ENCODE data around the gene RBFOX1.

The RBFOX1 gene

DNA sequence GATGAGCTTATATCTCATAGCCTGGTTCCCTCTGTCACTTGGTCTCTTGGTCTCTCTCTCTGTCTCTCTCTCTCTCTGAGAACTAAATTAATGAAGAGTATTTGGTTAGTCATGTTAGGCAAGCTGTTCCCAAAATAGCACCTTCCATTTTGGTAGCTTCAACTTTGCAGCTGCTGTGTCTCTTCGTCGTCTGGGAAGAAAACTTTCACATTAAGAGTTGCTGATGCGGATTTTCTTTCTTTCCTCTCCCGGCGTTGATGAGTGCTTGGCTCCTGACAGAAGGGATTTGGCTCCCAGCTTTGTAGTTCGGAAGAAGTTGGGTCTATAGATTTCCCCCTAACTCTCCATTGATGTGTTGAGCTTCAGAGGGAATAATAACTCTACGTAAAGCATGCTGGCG, at the start of gene RBFOX1:
RBFOX1 (plus strand) TSS at position 235 of the 400 bp plus-strand sequence.
- H3K4me1 Mint-ChIP-seq = no peaks in the 10 kb centered on the region
- no peaks in the 10 kb centered on the region for H3K36me3 Mint-ChIP-seq
- no peaks in the 10 kb centered on the region for H3K27me3 Mint-ChIP-seq
- H3K4me3 Mint-ChIP-seq = no peak within 1 kb of the TSS
- H3K27ac Mint-ChIP-seq = no peak within 1 kb of the TSS
- peaks cover 11% of the 10 kb centered on the region for H3K9me3 Mint-ChIP-seq

DNA sequence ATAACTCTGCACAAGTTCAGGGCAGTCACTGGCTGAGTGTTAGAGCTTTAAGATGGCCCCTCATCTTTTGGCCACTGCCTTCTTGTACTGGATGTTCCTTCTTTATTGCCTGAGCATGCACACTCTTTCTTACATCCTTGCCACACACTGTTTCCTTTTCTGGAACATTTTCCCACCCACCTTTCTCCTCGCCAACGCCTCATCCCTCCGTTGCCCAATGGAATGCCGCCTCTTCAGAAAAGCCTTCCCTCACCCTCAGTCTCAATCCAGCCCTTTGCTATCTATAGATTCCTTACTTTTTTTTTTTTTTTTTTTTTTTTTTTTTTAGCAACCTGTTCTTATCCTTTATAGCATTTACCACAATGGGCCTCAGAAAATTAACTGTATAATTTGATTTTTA, 47.9 kb upstream of the RBFOX1 start:
- H3K36me3 Mint-ChIP-seq = no peaks in the 10 kb centered on the region
- no peaks in the 10 kb centered on the region for H3K27me3 Mint-ChIP-seq
- no peak overlapping the region for H3K27ac Mint-ChIP-seq
- H3K9me3 Mint-ChIP-seq = no peaks in the 10 kb centered on the region
- no peaks in the 10 kb centered on the region for H3K4me1 Mint-ChIP-seq
- no peak overlapping the region for H3K4me3 Mint-ChIP-seq

DNA sequence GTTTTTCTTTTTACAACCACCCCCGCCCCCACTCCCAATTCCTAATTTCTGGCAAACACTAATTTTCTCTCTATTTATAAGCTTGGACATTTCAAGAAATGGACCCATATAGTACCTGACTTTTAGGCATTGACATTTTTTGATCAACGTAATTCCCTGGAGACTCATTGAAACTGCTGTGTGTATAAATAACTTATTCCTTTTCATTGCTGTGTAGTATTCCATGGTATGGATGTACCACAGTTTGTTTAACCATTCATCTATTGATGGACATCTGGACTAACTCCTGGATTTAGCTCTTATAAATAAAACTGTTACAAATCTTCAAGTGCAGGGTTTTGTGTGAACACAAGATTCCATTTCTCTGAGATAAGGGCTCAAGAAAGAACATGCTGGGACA, 47.1 kb upstream of the RBFOX1 start:
- Mint-ChIP-seq H3K9me3 (no peaks in the 10 kb centered on the region), H3K27me3 (no peaks in the 10 kb centered on the region), H3K4me3 (no peak overlapping the region), H3K36me3 (no peaks in the 10 kb centered on the region), H3K27ac (no peak overlapping the region), H3K4me1 (no peaks in the 10 kb centered on the region)

DNA sequence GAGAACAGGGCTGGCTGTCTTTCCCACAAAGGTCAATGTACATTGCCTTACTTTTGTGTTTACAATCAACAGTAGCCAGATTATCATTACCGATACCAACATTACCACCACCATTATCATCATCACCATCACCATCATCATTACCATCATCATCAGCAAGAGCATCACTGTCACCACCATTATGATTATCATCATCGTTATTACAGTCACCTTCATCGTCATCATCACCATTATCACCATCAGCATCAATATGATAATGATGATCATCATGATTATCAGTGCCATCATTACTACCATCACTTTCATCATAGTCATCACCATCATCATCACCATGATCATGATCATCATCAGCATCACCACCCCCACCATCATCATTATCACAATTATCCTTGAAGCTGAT, 43.3 kb upstream of the RBFOX1 start:
- Mint-ChIP-seq H3K27ac (no peak overlapping the region), H3K27me3 (no peaks in the 10 kb centered on the region), H3K4me1 (no peaks in the 10 kb centered on the region), H3K36me3 (no peaks in the 10 kb centered on the region), H3K9me3 (peaks cover 3% of the 10 kb centered on the region), H3K4me3 (no peak overlapping the region)

GRCh38 chr16:7290682-7291081, 42.0 kb upstream of the RBFOX1 start:
- Mint-ChIP-seq H3K27me3 (no peaks in the 10 kb centered on the region), H3K4me3 (no peak overlapping the region), H3K27ac (no peak overlapping the region), H3K9me3 (peaks cover 5% of the 10 kb centered on the region), H3K4me1 (no peaks in the 10 kb centered on the region), H3K36me3 (no peaks in the 10 kb centered on the region)

DNA sequence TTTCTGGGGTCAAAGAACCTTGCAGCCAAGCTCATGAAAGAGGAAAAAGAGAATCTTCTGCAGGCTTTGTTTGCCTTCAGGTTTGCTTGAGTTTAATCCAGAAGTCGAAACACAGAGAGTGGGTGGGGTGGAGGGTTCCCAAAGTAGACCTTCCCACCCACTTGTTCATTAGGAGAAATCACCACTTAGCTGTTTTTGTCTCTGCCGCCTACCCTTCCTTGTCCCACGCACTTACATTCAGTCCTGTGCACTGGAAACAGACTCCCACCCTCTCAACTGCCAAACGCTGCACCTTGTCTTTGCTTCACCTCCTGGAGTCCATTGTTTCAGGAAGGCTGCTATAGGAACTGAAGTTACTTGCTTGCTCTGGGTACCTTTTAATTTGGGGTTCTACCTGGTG, 38.6 kb upstream of the RBFOX1 start:
- no peaks in the 10 kb centered on the region for H3K36me3 Mint-ChIP-seq
- no peak overlapping the region for H3K27ac Mint-ChIP-seq

DNA sequence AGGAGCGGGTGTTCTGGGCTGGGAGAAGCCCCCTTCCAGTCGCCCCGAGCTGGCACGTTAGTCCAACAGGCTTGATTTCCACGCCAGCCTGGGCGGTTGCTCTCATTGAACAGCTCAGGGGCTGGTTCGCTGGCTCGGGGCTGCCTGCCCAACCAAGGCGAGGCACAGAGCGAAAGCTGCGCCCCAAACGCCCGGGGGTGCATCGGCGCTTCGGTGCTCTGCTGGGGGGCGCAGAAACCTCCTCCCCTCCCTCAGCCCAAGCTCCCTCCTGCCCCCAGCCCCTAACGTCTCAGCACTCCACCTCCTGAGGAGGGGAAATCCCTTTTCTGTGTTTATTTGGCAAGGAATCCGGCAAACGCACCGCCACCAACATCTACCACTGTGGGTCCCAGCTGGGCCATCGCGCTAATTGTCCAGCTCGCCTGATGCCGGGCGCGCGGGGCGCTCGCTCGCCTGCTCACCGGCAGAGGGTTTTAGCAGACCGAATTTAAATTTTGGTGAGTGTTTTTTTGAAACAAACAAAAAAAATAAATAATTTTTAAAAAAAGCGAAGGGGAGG, 29.5 kb upstream of the RBFOX1 start:
- Mint-ChIP-seq H3K27me3 (peaks cover 26% of the 10 kb centered on the region), H3K4me1 (no peaks in the 10 kb centered on the region), H3K4me3 (no peak overlapping the region), H3K9me3 (peaks cover 21% of the 10 kb centered on the region), H3K36me3 (peaks cover 2% of the 10 kb centered on the region), H3K27ac (no peak overlapping the region)

More for the DNA sequence above, 38.6 kb upstream of the RBFOX1 start:
- Mint-ChIP-seq H3K27me3 (no peaks in the 10 kb centered on the region), H3K9me3 (peaks cover 5% of the 10 kb centered on the region), H3K4me1 (no peaks in the 10 kb centered on the region), H3K4me3 (no peak overlapping the region)

GRCh38 chr16:7303660-7304200, 28.9 kb upstream of the RBFOX1 start:
- H3K4me3 Mint-ChIP-seq = no peak overlapping the region
- peaks cover 2% of the 10 kb centered on the region for H3K36me3 Mint-ChIP-seq
- H3K27ac Mint-ChIP-seq = no peak overlapping the region
- peaks cover 21% of the 10 kb centered on the region for H3K9me3 Mint-ChIP-seq
- H3K27me3 Mint-ChIP-seq = peaks cover 26% of the 10 kb centered on the region
- H3K4me1 Mint-ChIP-seq = no peaks in the 10 kb centered on the region

- no peak overlapping the region for H3K27ac Mint-ChIP-seq
- H3K9me3 Mint-ChIP-seq = peaks cover 21% of the 10 kb centered on the region
- H3K27me3 Mint-ChIP-seq = peaks cover 26% of the 10 kb centered on the region
- no peaks in the 10 kb centered on the region for H3K4me1 Mint-ChIP-seq
- peaks cover 2% of the 10 kb centered on the region for H3K36me3 Mint-ChIP-seq
- H3K4me3 Mint-ChIP-seq = no peak overlapping the region
Observed at GRCh38 chr16:7304279-7304678, 28.4 kb upstream of the RBFOX1 start.

GRCh38 chr16:7304958-7305357, 27.7 kb upstream of the RBFOX1 start:
- H3K4me3 Mint-ChIP-seq = no peak overlapping the region
- peaks cover 21% of the 10 kb centered on the region for H3K9me3 Mint-ChIP-seq
- H3K27ac Mint-ChIP-seq = no peak overlapping the region
- H3K27me3 Mint-ChIP-seq = peaks cover 26% of the 10 kb centered on the region
- peaks cover 2% of the 10 kb centered on the region for H3K36me3 Mint-ChIP-seq
- no peaks in the 10 kb centered on the region for H3K4me1 Mint-ChIP-seq

DNA sequence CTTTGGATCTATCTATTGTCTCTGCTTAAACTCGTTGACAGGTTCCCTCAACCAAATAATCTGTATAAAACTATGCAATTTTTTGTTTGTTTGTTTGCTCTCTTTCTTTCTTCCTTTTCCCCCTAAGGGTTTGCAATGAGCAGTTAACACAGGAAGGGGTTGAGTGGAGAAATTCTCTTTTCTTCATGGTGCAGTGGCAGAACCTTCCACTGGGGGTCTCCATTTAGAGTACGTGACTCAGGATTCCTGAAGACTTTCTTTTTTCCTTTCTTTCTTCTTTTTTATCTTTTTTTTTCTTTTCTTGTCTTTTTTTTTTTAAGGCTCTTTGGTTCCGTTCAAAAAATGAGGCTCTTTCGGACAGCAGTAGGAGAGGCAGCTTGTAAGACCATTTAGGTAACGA, 19.5 kb upstream of the RBFOX1 start:
- no peaks in the 10 kb centered on the region for H3K27me3 Mint-ChIP-seq
- H3K36me3 Mint-ChIP-seq = no peaks in the 10 kb centered on the region
- no peaks in the 10 kb centered on the region for H3K4me1 Mint-ChIP-seq
- no peaks in the 10 kb centered on the region for H3K9me3 Mint-ChIP-seq
- H3K4me3 Mint-ChIP-seq = no peak overlapping the region
- no peak overlapping the region for H3K27ac Mint-ChIP-seq

DNA sequence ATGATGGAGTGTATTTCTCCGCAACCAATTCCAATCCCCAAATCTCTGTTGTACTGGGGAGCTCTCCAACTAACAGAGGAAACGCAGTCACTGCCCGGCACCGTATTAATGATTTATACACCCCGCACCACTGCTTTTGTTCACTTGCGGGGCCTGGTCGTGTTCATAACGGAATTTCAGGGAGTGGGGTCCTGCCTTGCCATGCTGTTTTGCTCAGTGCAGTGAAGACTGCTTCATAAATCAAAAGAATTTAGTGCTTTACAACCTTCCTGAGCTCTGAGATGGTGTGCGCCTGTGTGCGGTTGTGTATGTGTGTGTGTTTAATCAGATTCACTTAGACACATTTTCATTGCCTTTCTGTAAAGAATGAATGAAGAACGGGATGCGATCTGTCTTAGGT, 18.5 kb upstream of the RBFOX1 start:
- H3K4me3 Mint-ChIP-seq = no peak overlapping the region
- no peaks in the 10 kb centered on the region for H3K27me3 Mint-ChIP-seq

DNA sequence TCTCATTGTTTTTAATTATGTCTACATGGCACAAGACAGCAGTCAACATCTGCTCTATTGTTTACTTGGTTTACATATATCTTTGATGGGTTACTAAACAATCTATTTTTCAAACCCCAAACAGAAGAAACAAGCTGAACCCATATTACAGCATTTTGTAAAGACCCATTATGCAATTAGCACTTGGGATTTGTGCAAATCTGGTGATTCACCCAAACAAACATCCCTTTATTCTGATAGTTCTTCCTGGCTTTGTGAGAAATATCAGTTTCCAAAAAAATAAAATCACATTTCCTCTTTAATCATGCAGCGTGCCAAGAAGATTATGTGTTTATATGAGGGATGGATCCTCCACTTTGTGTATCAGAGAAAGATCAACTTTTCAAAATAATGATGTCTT, 16.8 kb upstream of the RBFOX1 start:
- no peaks in the 10 kb centered on the region for H3K4me1 Mint-ChIP-seq
- no peaks in the 10 kb centered on the region for H3K27me3 Mint-ChIP-seq
- no peaks in the 10 kb centered on the region for H3K36me3 Mint-ChIP-seq
- no peak overlapping the region for H3K4me3 Mint-ChIP-seq
- peaks cover 8% of the 10 kb centered on the region for H3K9me3 Mint-ChIP-seq
- no peak overlapping the region for H3K27ac Mint-ChIP-seq

More for the DNA sequence above, 18.5 kb upstream of the RBFOX1 start:
- Mint-ChIP-seq H3K4me1 (no peaks in the 10 kb centered on the region), H3K36me3 (no peaks in the 10 kb centered on the region), H3K27ac (no peak overlapping the region), H3K9me3 (peaks cover 4% of the 10 kb centered on the region)

GRCh38 chr16:7316281-7316888, 16.3 kb upstream of the RBFOX1 start:
- H3K27me3 Mint-ChIP-seq = no peaks in the 10 kb centered on the region
- H3K4me1 Mint-ChIP-seq = no peaks in the 10 kb centered on the region
- H3K36me3 Mint-ChIP-seq = no peaks in the 10 kb centered on the region
- H3K27ac Mint-ChIP-seq = no peak overlapping the region
- peaks cover 8% of the 10 kb centered on the region for H3K9me3 Mint-ChIP-seq
- H3K4me3 Mint-ChIP-seq = no peak overlapping the region

GRCh38 chr16:7317982-7318381, 14.7 kb upstream of the RBFOX1 start:
- Mint-ChIP-seq H3K27ac (no peak overlapping the region), H3K4me3 (no peak overlapping the region), H3K4me1 (no peaks in the 10 kb centered on the region), H3K27me3 (no peaks in the 10 kb centered on the region), H3K9me3 (peaks cover 8% of the 10 kb centered on the region), H3K36me3 (no peaks in the 10 kb centered on the region)

DNA sequence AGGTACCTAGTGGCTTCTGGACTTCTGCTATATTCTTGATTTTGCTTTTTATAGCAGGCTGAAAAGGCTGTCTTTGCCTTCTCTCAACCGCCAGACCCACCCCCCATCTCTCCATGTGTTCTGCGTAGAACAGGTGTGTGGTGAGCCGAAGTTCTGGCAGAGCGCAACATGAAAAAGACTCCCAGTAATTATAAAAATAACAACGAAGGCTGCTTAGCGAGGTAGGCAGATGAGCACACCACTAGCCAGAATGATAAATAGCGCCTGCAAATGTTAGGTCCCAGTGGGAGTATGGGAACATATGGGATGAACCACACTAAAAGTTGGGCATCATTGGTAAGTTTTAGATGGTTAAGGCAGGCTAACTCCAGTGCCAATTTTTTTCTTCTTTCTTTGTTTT, 14.0 kb upstream of the RBFOX1 start:
- Mint-ChIP-seq H3K36me3 (no peaks in the 10 kb centered on the region), H3K27me3 (no peaks in the 10 kb centered on the region), H3K4me1 (no peaks in the 10 kb centered on the region), H3K27ac (no peak overlapping the region), H3K4me3 (no peak overlapping the region), H3K9me3 (peaks cover 12% of the 10 kb centered on the region)

- Mint-ChIP-seq H3K9me3 (peaks cover 13% of the 10 kb centered on the region), H3K36me3 (no peaks in the 10 kb centered on the region), H3K27me3 (no peaks in the 10 kb centered on the region), H3K27ac (no peak overlapping the region), H3K4me1 (no peaks in the 10 kb centered on the region), H3K4me3 (no peak overlapping the region)
Observed at GRCh38 chr16:7319514-7319913, 13.1 kb upstream of the RBFOX1 start.
